Right atrium auricular region (tissue), 2 donors: Measurements from ENCODE around the gene RNF214. TPM values are rescaled to one million over a fixed set of nuclear protein-coding genes. Genes with fewer than 3 reads are reported as not detected.

Source experiments
- DNase-seq: peaks from one replicate; pipeline ENCODE4 v3.0.0-alpha.2; 2019; ENCODE audit warnings: low spot score
- H3K27ac ChIP-seq, 2 donors: fragments of 200-600 bp; sonication (generic); 1 replicate in 1 of 2; 2 replicates in 1 of 2; pipeline ENCODE4 v1.5.1; 2016 to 2019
- H3K27me3 ChIP-seq, 2 donors: fragments of 200-600 bp; sonication (generic); one replicate each; pipeline versions ENCODE4 v1.5.1 to v1.6.0; 2017 to 2019
- H3K36me3 ChIP-seq: fragments of 200-600 bp; sonication (generic); one replicate; pipeline ENCODE4 v1.5.1; 2016
- H3K4me1 ChIP-seq, 2 donors: fragments of 200-600 bp; sonication (generic); one replicate each; pipeline versions ENCODE4 v1.5.1 to v1.6.0; 2017 to 2019
- H3K4me3 ChIP-seq, 2 donors: fragments of 200-600 bp; sonication (generic); 1 replicate in 1 of 2; 2 replicates in 1 of 2; pipeline ENCODE4 v1.5.1; 2017 to 2019; ENCODE audit warnings: mild to moderate bottlenecking in 1 of 2, moderate library complexity in 1 of 2
- H3K9me3 ChIP-seq, 2 donors: fragments of 200-600 bp; sonication (generic); one replicate each; pipeline ENCODE4 v1.5.1; 2019
- CTCF ChIP-seq, 2 donors: fragments of 200-600 bp; sonication (generic); IDR thresholded peaks; one replicate each; pipeline ENCODE4 v1.5.1; 2019; ENCODE audit warnings: antibody characterized with exemption in 2 of 2
- total RNA-seq, 2 donors: library from RNA; depleted of rRNA; stranded (reverse); fragments of >200 nt; gene quantifications; one replicate each; pipeline ENCODE4 v1.1.0, GENCODE V29; 2016

RNF214 gene
- total RNA-seq, 2 donors from 2014 or later = 11.0 to 11.5 TPM

DNA sequence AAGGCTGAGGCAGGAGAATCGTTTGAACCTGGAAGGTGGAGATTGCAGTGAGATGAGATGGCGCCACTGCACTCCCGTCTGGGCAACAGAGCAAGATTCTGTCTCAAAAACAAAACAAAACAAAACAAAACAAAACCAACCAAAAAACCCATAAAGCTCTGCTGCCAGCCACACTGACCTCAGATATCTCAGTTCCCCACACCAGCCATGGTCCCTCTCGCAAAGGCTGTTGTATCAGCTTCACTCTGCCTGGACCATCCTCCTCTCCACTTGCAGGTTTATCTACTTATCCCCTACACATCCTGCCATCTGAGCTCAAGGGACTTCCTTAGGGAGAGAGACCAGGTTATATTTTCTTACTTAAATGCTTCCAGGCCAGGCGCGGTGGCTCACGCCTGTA, 69.8 kb downstream of the RNF214 start:
- Histone ChIP-seq H3K36me3 (no peaks in the 10 kb centered on the region), H3K27me3 (no peaks in the 10 kb centered on the region), H3K9me3 (no peaks in the 10 kb centered on the region), H3K27ac (no peak overlapping the region), H3K4me1 (peaks cover 0 to 19% of the 10 kb centered on the region in 2 donors), H3K4me3 (no peak overlapping the region)
- DNase-seq = no peak
- no peak for TF ChIP-seq CTCF (IDR thresholded peaks at IDR 0.05)

- DNase-seq = no peak
- TF ChIP-seq CTCF (IDR thresholded peaks at IDR 0.05) = no peak
- no peaks in the 10 kb centered on the region for H3K36me3 ChIP-seq
- H3K27me3 ChIP-seq = no peaks in the 10 kb centered on the region
- H3K4me1 ChIP-seq = peaks cover 0 to 19% of the 10 kb centered on the region in 2 donors
- no peak overlapping the region for H3K27ac ChIP-seq
- H3K9me3 ChIP-seq = no peaks in the 10 kb centered on the region
- H3K4me3 ChIP-seq = no peak overlapping the region
Measured at GRCh38 chr11:117303101-117303500, 70.6 kb downstream of the RNF214 start.

GRCh38 chr11:117303646-117304315, 71.3 kb downstream of the RNF214 start:
- no peaks in the 10 kb centered on the region for H3K27me3 ChIP-seq
- H3K9me3 ChIP-seq = no peaks in the 10 kb centered on the region
- DNase-seq = no peak
- no peak overlapping the region for H3K4me3 ChIP-seq
- H3K36me3 ChIP-seq = no peaks in the 10 kb centered on the region
- TF ChIP-seq CTCF (IDR thresholded peaks at IDR 0.05) = no peak
- no peak overlapping the region for H3K27ac ChIP-seq
- H3K4me1 ChIP-seq = peaks cover 0 to 19% of the 10 kb centered on the region in 2 donors

- TF ChIP-seq CTCF (IDR thresholded peaks at IDR 0.05) = no peak
Measured at GRCh38 chr11:117305145-117305544, 72.7 kb downstream of the RNF214 start.

DNA sequence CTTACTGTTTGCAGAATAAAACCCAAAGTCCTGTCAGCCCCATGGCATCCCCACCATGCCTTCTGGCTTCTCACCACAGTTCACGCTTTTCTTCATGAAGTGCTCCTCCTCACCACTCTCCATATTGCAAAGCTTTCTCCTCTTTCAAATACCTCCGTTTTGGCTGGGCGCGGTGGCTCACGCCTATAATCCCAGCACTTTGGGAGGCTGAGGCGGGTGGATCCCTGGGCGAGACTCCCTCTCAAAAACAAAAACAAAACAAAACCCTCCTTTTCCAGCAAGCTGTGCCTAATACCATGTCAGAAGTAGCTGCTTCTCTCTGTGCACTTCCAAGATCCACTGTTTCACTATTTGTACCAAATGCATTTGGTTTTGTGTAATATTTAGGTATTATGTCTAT, 76.8 kb downstream of the RNF214 start:
- no peak for DNase-seq
- no peak for TF ChIP-seq CTCF (IDR thresholded peaks at IDR 0.05)
- Histone ChIP-seq H3K4me3 (no peak overlapping the region), H3K9me3 (no peaks in the 10 kb centered on the region), H3K36me3 (no peaks in the 10 kb centered on the region), H3K27me3 (no peaks in the 10 kb centered on the region), H3K4me1 (peaks cover 0 to 5% of the 10 kb centered on the region in 2 donors), H3K27ac (no peak overlapping the region)

More at GRCh38 chr11:117305145-117305544, 72.7 kb downstream of the RNF214 start:
- H3K27ac ChIP-seq = no peak overlapping the region
- H3K27me3 ChIP-seq = no peaks in the 10 kb centered on the region
- H3K4me3 ChIP-seq = no peak overlapping the region
- H3K36me3 ChIP-seq = no peaks in the 10 kb centered on the region
- no peak for DNase-seq
- peaks cover 0 to 9% of the 10 kb centered on the region in 2 donors for H3K4me1 ChIP-seq
- no peaks in the 10 kb centered on the region for H3K9me3 ChIP-seq

GRCh38 chr11:117313091-117313490, 80.6 kb downstream of the RNF214 start:
- no peak for DNase-seq
- no peaks in the 10 kb centered on the region for H3K27me3 ChIP-seq
- TF ChIP-seq CTCF (IDR thresholded peaks at IDR 0.05) = no peak
- no peaks in the 10 kb centered on the region for H3K36me3 ChIP-seq
- H3K27ac ChIP-seq = no peak overlapping the region
- no peaks in the 10 kb centered on the region for H3K9me3 ChIP-seq
- peaks cover 0 to 26% of the 10 kb centered on the region in 2 donors for H3K4me1 ChIP-seq
- H3K4me3 ChIP-seq = no peak overlapping the region
